ENCODE data around the gene PRELID3B. TPM values are rescaled to one million over a fixed set of nuclear protein-coding genes. Genes with fewer than 3 reads are reported as not detected.
"Not testable (repeated sequence)": the region's sequence is repeated elsewhere in the genome, so short reads cannot be mapped to it uniquely, and the experiment has no call there.

The PRELID3B gene
- total and polyA plus RNA-seq, 2 of the 13 experiments (the other 11 are each of a cell fraction or from before 2014, with no cell fraction given), result 23.3 to 42.6 TPM

GRCh38 chr20:59041487-59041886 is 1.1 kb downstream of the PRELID3B start:
- H3K4me3 ChIP-seq (replicated peaks in 1 of 3; ENCODE audit: insufficient read depth in 1 of 3, low read depth in 2 of 3, low read length in 3 of 3), result peak overlapping the region; percentile 20 to 67 (median 61); a peak in 5 of 6 replicates
- H3K36me3 ChIP-seq (replicated peaks in 1 of 2; ENCODE audit: control insufficient read depth in 1 of 2, insufficient read depth in 2 of 2, low read length in 2 of 2); CTCF ChIA-PET (ENCODE audit: low intra/inter-chr PET ratio, low total read pairs); ATAC-seq; H3K9me3 ChIP-seq (ENCODE audit: low read length); H3K27me3 ChIP-seq (ENCODE audit: control insufficient read depth in 1 of 2, insufficient read depth in 2 of 2, low read length in 2 of 2); H4K20me1 ChIP-seq (ENCODE audit: insufficient read depth, low read length); H2AFZ ChIP-seq (ENCODE audit: low read length); in situ Hi-C loops (cut with HindIII; ENCODE audit: extremely low pct_ligation_motif_present, low pct_unique_long_range_greater_than_20kb); H3K27ac ChIP-seq (ENCODE audit: extremely low read length, insufficient read depth, low read length); intact Hi-C loops (cut with micrococcal nuclease; ENCODE audit: unreplicated experiment); DNase-seq (ENCODE audit: low spot score): not testable (repeated sequence)
- 76% methylated on average over 16 of the region's 16 CpGs for WGBS (ENCODE audit: low lambda C conversion rate)
- peak overlapping the region; percentile 60; the same call in 1 of the 2 replicates for H3K9ac ChIP-seq (ENCODE audit: insufficient read depth, low read depth, low read length)
- BruUV-seq (replicated peaks), result TSS peak; percentile 40
- POLR2A ChIA-PET, result interaction anchor here (3.0 kb wide), 1 partner anchor 10 kb away, joined by 21 read pairs; the partner anchor contains the start of gene ATP5F1E
- peak; percentile 12 for FAIRE-seq
- TF ChIP-seq ZBTB4 (CRISPR knock-in tag; IDR thresholded peaks at IDR 0.05; ENCODE audit: borderline replicate concordance) (0 out of 2 replicates have a peak, but pooled peaks have one; percentile 0), ZNF747 (CRISPR knock-in tag; IDR thresholded peaks at IDR 0.05; ENCODE audit: borderline replicate concordance) (0 out of 2 replicates have a peak, but pooled peaks have one; percentile 3)
- H3K79me2 ChIP-seq (ENCODE audit: insufficient read depth, low read length), result peaks cover 25% of the 10 kb centered on the region
- peak overlapping the region; percentile 56 for H3K4me2 ChIP-seq (ENCODE audit: low read depth, low read length)
- H3K4me1 ChIP-seq (ENCODE audit: insufficient read depth, low read length), result peaks cover 15% of the 10 kb centered on the region

GRCh38 chr20:59040667-59041066 is 1.9 kb downstream of the PRELID3B start:
- H3K79me2 ChIP-seq (ENCODE audit: insufficient read depth, low read length), result peaks cover 25% of the 10 kb centered on the region
- no peaks in the 10 kb centered on the region for H3K9me3 ChIP-seq (ENCODE audit: low read length)
- H3K9ac ChIP-seq (ENCODE audit: insufficient read depth, low read depth, low read length), result no peak overlapping the region; the same call in 1 of the 2 replicates
- WGBS (ENCODE audit: low lambda C conversion rate), result 34% methylated on average over 5 of the region's 5 CpGs
- BruUV-seq (replicated peaks), result no TSS peak
- H3K4me1 ChIP-seq (ENCODE audit: insufficient read depth, low read length), result peaks cover 15% of the 10 kb centered on the region
- peak overlapping the region; percentile 56 for H3K4me2 ChIP-seq (ENCODE audit: low read depth, low read length)
- in situ Hi-C loops (cut with HindIII; ENCODE audit: extremely low pct_ligation_motif_present, low pct_unique_long_range_greater_than_20kb), result no loop called here
- H3K4me3 ChIP-seq (replicated peaks in 1 of 3; ENCODE audit: insufficient read depth in 1 of 3, low read depth in 2 of 3, low read length in 3 of 3), result no peak overlapping the region
- intact Hi-C loops (cut with micrococcal nuclease; ENCODE audit: unreplicated experiment), result no loop called here
- H3K27me3 ChIP-seq (ENCODE audit: control insufficient read depth in 1 of 2, insufficient read depth in 2 of 2, low read length in 2 of 2), result peaks cover 2 to 3% of the 10 kb centered on the region in 2 experiments; a peak in 2 of 5 replicates
- no peak overlapping the region for H3K27ac ChIP-seq (ENCODE audit: extremely low read length, insufficient read depth, low read length)
- ChIA-PET CTCF (ENCODE audit: low intra/inter-chr PET ratio, low total read pairs) (no interaction called here), POLR2A (interaction anchor here (1.6 kb wide), 1 partner anchor 9 kb away, joined by 8 read pairs; the partner anchor contains the start of gene ATP5F1E)
- no peaks in the 10 kb centered on the region for H3K36me3 ChIP-seq (replicated peaks in 1 of 2; ENCODE audit: control insufficient read depth in 1 of 2, insufficient read depth in 2 of 2, low read length in 2 of 2)
- no peak overlapping the region for H2AFZ ChIP-seq (ENCODE audit: low read length)
- TF ChIP-seq ZNF276 (CRISPR knock-in tag; IDR thresholded peaks at IDR 0.05; ENCODE audit: low read depth) (no peak), ZFP36 (IDR thresholded peaks at IDR 0.05; ENCODE audit: borderline replicate concordance, low read depth, low read length, partially characterized antibody) (no peak), MYPOP (CRISPR knock-in tag; IDR thresholded peaks at IDR 0.05) (0 out of 2 replicates have a peak, but pooled peaks have one; percentile 22), SNAPC2 (CRISPR knock-in tag; IDR thresholded peaks at IDR 0.05) (no peak), ZFP37 (CRISPR knock-in tag; IDR thresholded peaks at IDR 0.05; ENCODE audit: borderline replicate concordance) (no peak), JUND (CRISPR knock-in tag; IDR thresholded peaks at IDR 0.05) (no peak), HNF4A (CRISPR knock-in tag; IDR thresholded peaks at IDR 0.05) (peak; percentile 10; the same call in 1 of the 2 replicates), NFKBIZ (CRISPR knock-in tag; IDR thresholded peaks at IDR 0.05) (no peak), SIN3B (IDR thresholded peaks at IDR 0.05; ENCODE audit: low read length) (no peak), NCOA5 (CRISPR knock-in tag; IDR thresholded peaks at IDR 0.05) (no peak)
- H4K20me1 ChIP-seq (ENCODE audit: insufficient read depth, low read length), result no peaks in the 10 kb centered on the region
- DNase-seq (ENCODE audit: low spot score) (no peak), FAIRE-seq (peak; percentile 62), ATAC-seq (no peak)

All from HepG2 (cell line).